GM19025 (cell line): ENCODE measurements around the gene MRPL40.

ENCODE experiments used
- ATAC-seq: cut with Tn5 transposase; IDR thresholded peaks from one replicate; pipeline ENCODE4 v1.9.1; 2021; ENCODE audit warnings: mild to moderate bottlenecking, low read depth, moderate library complexity; ENCODE audit not compliant: unreplicated experiment

MRPL40 gene

DNA sequence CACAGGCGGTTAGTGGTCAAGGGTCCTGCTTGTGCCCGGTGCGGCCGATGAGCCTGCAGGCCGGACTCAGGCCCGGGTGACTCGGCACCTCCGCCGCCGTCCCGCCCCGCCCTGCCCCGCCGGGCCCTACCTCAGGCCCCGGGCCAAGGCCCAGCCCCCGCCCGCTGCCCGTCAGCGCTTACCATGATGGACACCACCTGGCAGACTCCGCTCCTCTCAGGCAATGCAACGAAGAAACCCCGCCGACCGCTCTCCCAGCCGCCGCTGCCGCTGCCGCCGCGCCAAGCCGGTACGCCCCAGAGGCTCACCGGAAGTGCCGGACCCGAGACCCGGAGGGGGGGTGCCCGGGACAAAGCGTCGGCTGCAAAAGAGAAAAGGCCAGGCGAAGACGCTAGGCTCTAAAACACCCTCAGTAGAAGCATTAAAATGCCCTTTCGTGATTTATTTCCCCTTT lies 46.6 kb downstream of the MRPL40 start, which contains the start of gene UFD1:
Gene UFD1 (minus strand): TSS at position 293 of the 454 bp plus-strand sequence. CDS start 108 bp downstream, at position 185.
- peak; percentile 52 for ATAC-seq

DNA sequence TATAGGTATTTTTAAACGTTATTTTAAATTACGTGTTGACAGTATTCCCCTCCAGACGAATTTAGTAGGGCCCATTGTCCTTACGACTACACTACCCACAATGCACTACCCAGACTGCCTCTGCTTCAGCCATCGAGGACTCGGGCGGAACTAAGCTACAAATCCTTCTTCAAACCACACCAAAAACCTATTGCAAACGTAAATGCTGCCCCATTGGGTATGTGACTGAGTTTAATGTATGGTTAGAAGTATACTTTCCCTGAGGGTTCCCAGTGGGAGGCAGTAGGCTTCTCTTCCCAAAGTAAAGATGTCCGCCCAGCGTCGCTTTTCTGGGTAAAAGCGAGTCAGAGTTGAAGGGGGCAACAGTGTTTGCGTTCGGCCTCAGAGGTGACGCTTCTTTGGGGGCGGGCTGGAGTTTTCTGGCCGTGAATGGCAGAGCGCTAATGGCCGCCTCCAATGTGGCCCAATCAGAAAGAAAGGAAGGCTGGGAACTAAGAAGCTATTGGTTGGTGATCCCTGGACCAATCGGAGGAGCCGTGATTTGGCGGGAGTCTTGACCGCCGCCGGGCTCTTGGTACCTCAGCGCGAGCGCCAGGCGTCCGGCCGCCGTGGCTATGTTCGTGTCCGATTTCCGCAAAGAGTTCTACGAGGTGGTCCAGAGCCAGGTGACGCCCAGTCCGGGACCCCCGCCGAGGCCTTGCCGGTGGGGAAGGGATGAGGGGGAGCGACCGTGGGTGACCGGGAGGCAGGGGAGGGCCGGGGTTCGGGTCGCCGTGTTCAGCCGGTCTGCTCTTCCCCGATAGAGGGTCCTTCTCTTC lies 47.2 kb downstream of the MRPL40 start, which contains the start of gene CDC45:
Gene CDC45 (plus strand): TSS at position 566 of the 818 bp plus-strand sequence. CDS start 49 bp downstream, at position 615.
- ATAC-seq = peak; percentile 83

DNA sequence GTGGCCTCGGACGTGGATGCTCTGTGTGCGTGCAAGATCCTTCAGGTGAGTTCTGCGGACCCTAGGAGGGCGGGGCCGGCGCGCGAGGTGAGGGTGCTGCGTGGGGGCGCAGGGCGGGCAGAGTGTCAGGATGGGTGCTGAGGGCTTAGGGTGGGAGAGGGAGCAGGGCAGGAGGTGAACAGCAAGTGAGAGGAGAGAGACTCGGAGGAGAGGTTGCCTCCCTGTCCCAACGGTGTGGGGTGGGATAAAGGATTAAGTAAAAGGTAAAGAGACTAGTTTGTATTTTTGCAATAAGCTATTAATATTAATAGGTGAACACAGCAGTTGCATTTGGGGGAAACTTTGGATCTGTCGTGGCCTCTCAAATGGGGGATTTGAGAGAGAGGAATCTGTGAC lies 47.8 kb downstream of the MRPL40 start:
- ATAC-seq = no peak

DNA sequence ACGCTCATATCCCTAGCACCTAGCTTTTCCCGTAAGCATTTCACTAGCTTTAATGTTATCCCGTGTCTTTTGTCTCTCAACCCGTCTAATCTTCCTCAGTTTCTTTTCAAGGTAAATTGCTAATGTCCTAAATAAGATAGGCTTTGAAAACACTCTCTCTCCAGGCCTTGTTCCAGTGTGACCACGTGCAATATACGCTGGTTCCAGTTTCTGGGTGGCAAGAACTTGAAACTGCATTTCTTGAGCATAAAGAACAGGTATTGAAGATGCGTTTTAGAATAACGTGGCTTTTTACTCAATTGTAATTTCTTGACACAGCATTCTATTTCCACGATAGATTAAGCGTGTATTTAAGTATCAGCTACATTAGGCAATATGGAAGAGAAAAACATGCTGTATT lies 48.4 kb downstream of the MRPL40 start:
- ATAC-seq = no peak

DNA sequence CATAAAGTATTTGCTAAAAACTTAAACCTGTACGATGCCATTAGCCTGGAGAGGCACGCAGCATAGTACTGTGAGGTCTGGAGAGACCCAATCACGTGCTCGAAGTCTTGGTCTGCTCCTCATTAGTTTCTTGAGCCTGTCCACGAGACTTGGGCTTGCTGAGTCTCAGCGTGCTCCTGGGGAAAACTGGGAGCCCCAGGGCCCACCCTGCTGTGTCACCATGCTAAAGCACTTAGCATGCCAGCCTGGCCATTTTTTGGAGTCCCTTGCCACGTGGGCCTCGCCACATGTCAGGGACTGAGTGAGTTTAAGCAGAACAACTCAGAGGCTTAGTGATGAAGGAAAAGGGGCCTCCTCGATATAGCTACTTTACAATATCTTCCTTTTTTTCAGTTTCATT lies 50.0 kb downstream of the MRPL40 start:
- no peak for ATAC-seq

DNA sequence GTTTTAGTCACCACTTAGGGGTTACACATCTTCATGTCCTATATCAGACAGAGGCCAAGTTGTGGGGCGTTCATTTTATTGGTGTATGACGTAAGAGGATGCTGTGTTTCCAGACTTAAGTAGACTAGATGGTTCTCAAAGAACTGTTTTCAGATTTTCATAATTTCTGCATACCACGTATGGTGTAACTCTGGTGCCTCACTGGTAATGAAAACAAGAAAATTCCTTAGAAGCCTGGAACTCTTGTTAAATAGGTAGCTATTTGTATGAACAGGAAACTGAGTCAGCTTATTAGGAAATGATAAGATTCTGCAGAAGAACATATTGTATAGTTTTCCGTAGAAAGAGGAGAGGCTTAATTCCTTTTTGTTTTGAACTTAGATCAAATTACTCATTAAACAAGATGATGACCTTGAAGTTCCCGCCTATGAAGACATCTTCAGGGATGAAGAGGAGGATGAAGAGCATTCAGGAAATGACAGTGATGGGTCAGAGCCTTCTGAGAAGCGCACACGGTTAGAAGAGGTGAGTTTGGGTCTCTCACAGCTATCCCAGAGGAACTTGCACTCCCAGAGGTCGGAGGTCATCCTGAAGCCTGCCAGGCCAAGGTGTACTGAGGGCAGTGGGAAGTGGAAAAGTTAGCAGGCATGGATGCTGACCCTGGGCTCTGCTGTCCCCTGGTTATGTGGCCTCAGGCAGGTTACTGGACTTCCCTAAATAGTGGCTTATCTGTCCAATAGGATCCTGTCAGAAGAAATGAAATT lies 51.3 kb downstream of the MRPL40 start:
- no peak for ATAC-seq
